H1 (cell line): ENCODE results near the gene APOC4. TPM values are rescaled to one million over a fixed set of nuclear protein-coding genes. Genes with fewer than 3 reads are reported as not detected.

Source experiments
- HDAC6 ChIP-seq: IDR thresholded peaks from one replicate; pipeline ENCODE4 v1.7.1; 2012; ENCODE audit warnings: low read depth, mild to moderate bottlenecking, inconsistent platforms, low read length, moderate library complexity
- SRF ChIP-seq: IDR thresholded peaks from 2 replicates; pipeline ENCODE4 v1.6.1; 2011; ENCODE audit warnings: mild to moderate bottlenecking, low read depth, low read length, moderate library complexity
- polyA plus RNA-seq, 7 experiments: library from polyadenylated mRNA; depleted of rRNA in 3 of 7; stranded (reverse) in 5 of 7; unstranded in 2 of 7; fragments of >200 nt in 5 of 7; fragments of 200-250 nt in 2 of 7; gene quantifications; 1 replicate in 5 of 7; 2 replicates in 1 of 7; 4 replicates in 1 of 7; pipeline versions ENCODE4 v1.2.1 to v1.2.3, GENCODE V29; 2011 to 2013; ENCODE audit warnings: missing spikeins in 2 of 7, mixed read lengths in 2 of 7
- total RNA-seq: library from RNA; stranded (reverse); fragmentation: NEBNext Ultra II Directional; extraction: Animal tissue kit (Norgen Biotek cat#: 25700); gene quantifications from 2 replicates; pipeline ENCODE4 v1.2.1, GENCODE V29; 2021

APOC4 gene
- total and polyA plus RNA-seq, 2 of the 8 experiments (the other 6 are each of a cell fraction or from before 2014, with no cell fraction given) = not detected

GRCh38 chr19:44908074-44908835, 33.8 kb upstream of the APOC4 start (continued):
- TF ChIP-seq HDAC6 (no peak), SRF (no peak)
